Stimulated activated CD4-positive, alpha-beta T cell treated with anti-CD3 and anti-CD28 coated beads, Interleukin-1b, Interleukin-23, amount 100 ng/mL, for 1 hour (primary cell): ENCODE results near the gene SCYGR5.
"Not testable (repeated sequence)": the region's sequence is repeated elsewhere in the genome, so short reads cannot be mapped to it uniquely, and the experiment has no call there.

Source experiments
- DNase-seq, 2 donors: peaks; one replicate each; pipeline ENCODE4 v3.0.0-alpha.2; 2020; ENCODE audit warnings: low read depth in 2 of 2

The SCYGR5 gene, protein sequence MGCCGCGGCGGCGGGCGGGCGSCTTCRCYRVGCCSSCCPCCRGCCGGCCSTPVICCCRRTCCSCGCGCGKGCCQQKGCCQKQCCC

DNA sequence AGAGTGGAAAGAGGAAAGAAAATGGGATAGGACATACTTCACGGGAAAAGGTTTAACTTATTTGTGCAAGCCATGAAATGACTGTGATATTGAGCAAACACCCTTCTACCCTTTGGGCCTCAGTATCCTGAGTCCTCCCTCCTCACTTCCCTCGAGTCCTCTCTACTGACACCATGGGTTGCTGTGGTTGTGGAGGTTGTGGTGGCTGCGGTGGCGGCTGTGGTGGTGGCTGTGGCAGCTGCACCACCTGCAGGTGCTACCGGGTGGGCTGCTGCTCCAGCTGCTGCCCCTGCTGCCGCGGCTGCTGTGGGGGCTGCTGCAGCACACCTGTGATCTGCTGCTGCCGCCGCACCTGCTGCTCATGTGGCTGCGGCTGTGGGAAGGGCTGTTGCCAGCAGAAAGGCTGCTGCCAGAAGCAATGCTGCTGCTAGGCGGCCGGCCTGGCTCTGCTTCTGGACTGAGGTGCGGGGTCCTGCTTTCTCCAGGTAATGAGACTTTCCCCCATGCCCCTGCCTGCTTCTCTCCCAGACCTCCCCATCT is at the start of gene SCYGR5:
Gene SCYGR5 (plus strand): TSS at position 174 of the 540 bp plus-strand sequence. CDS start 0 bp downstream, at position 174.
- not testable (repeated sequence) for DNase-seq

DNA sequence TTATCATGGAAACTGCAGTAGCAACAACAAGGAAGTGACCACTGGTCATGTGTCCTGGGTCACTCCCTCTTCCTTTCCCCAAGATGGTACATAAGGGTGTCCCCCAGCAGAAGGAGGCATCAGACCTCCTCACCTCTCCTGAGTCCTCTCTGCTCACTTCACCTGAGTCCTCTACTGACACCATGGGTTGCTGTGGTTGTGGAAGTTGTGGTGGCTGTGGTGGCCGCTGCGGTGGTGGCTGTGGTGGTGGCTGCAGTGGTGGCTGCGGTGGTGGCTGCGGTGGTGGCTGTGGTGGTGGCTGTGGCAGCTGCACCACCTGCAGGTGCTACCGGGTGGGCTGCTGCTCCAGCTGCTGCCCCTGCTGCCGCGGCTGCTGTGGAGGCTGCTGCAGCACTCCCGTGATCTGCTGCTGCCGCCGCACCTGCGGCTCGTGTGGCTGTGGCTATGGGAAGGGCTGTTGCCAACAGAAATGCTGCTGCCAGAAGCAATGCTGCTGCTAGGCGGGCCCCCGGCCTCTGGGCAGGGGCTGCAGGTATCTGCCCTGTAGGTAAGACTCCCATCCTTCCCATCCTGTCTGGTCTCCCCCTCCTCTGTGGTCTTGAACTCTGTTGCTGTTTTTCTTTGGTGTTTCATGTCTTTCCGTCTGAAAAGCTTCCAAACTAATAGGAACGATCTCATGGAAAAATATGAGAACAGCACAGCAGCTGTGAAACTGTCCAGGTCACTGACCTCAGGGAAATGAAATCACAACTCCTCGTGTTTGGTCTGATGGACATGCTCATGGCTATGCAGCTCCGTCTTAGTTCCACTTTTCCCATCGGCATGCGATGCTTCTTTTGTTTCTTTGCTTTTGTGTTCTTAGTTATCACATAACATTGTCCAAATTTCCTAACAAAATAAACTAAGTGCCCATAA is 49.0 kb upstream of the SCYGR5 start, which contains the start of gene SCYGR4:
Gene SCYGR4 (plus strand): TSS at position 183 of the 915 bp plus-strand sequence. CDS start 0 bp downstream, at position 183.
- DNase-seq: no peak

DNA sequence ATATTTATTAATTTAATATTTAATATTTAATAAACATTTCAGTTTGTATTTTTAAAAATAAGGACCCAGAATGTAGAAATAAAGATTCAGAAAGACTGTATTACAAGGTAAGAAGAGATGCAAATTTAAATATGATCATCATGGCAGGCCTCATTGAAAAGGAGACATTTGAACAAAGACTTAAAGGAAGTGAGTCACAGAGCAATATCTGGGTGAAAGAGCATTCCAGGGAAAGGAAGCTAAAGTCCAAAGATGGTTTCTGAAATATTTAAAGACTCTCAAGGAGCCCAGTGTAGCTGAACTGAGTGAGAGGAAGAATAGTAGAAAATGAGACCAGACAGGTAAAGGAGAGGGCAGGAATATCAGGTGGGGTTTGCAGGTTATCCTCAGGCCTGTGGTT is 43.4 kb upstream of the SCYGR5 start:
- DNase-seq: no peak

DNA sequence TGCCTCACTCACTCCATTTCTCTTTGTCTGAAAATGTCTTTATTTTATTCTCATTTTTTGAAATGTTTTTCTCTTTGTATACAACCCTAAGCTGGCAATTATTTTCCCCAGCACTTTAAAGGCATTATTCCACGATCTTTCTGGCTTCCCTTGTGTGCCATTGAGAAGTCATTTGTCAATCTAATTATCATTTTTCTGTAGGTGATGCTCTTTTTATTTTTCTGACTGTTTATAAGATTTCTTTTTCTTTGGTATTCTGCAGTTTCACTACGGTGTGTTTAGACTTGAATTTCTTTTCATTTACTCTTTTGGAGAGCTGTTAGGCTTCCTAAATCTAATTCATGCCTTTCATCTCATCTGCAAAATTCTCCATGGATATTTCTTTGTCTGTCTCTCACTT is 41.2 kb upstream of the SCYGR5 start:
- no peak for DNase-seq

DNA sequence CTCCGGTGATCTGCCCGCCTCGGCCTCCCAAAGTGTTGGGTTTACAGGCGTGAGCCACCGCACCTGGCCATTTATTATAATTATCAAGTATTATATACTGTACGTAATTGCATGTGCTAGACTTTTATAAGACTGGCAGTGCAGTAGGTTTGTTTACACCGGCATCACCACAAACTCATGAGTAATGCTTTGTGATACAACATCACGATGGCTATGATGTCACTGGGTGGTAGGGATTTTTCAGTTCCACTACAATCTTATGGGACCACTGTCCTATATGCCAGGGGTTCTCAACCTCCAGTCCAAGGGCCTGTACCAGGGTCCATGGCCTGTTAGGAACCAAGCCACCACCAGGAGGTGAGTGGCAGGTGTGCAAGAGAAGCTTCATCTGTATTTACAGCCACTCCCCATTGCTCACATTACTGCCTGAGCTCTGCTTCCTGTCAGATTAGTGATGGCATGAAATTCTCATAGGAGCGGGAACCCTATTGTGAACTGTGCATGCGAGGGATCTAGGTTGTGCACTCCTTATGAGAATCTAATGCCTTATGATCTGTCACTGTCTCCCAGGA is 39.9 kb upstream of the SCYGR5 start:
- DNase-seq: no peak

DNA sequence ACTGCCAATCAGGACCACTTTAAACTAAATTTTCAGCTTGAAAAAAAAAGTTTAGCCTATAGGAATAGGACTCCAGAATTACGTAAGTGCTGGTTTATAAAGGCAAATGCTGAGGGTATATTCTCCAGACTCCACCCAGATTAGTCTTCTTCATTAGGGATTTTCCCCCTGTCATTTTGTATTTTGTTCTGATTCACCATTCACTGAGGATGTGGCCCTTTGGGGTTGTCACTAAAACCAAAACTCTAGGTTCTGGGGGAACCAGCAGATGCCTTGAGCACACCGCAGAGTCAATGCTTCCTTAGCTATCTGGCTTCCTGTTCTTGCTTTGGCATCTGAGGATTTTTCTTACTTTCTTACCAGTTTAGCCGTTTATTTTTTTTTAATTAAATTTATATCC is 38.8 kb upstream of the SCYGR5 start:
- DNase-seq: no peak

DNA sequence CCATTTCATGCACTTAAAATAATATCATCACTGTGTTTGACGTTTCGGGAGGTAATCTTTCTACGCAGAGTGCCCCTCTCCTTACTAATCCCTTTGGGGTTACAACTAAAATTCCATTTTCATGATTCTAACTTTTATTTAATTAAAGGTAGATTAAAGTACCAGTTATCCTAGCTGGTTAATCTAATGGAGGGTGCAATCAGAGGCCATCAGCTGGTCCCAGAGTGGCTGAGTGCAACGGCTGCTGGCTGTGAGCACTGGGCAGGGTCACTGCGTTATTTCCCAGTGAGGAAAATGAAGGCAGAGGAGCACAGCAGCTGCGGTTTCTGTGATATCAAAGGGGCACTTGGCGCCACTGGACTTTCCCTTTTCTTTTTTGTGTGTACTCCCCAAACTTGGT is 37.2 kb upstream of the SCYGR5 start:
- no peak for DNase-seq

DNA sequence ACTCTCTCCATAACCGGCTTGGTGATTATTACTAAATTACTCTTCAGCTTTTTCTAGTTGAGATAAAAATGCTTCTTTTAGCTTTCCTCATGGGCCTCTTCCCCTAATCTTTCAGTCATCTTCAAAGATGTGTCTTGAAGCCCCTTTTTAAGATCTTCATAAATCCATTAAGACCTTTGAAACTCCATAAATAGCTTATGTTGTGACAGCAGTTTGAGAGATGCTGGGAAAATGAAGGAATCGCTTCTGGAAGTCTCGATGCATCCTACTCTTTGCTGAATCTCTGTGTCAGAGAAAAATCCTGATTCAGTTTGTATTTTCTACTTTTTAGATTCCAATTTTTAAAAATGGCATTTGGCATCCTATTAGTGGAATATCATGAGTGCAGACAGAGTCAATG is 36.3 kb upstream of the SCYGR5 start:
- no peak for DNase-seq

DNA sequence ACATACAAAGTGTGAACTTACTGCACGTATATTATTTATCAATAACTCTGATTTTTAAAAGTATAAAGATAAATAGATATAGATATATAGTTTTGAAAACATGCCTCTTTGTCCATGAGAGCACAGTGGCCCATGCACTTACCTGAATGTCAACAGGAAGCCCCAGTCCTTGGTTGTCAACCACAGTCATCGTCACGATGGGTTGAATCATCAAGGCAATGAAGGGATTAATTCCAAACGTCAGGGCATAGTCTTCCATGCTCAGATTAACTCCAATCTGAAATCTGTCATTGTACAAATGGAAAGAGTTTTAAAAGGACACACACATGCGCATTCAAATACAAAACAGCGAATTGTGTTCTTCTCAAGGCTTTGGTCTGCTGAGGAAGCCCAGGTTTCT is 33.8 kb upstream of the SCYGR5 start:
- DNase-seq: no peak

DNA sequence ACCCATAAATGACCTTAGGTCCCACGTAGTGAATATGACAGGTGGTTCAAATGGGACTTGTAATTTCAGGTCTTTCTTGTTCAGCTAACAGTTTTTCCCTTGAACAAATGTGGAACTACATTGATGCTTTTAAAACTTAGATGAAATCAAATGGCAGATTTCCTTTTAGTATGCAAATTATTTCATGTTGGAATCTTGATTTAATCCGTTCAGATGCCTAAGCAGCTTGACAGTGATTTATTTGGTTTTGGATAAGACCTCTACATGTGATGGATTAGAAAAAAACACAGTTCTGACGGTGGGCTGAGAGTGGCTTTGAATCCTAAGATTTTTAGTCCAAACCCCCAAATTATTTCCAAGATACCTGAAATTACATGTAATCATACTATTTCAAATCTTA is 32.4 kb upstream of the SCYGR5 start:
- no peak for DNase-seq

DNA sequence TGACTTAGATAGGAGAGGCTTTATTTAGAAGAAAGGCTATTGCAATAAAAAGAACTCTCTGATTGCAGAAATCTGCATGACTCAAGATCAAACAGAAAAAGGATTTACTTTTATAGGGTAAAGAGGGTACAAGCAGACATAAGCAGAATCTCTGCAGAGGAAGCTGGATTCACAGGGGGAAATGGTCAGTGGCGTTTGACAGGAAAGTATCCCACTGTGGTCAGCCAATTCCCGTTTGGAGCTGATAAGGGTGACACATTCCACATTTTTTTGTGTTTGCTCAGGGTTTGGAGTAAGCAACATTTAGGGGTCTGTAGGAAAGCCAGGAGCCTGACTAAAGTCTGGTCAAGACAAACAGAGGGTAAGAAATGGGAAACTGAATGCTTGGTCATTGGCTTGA is 23.9 kb upstream of the SCYGR5 start:
- DNase-seq: no peak

DNA sequence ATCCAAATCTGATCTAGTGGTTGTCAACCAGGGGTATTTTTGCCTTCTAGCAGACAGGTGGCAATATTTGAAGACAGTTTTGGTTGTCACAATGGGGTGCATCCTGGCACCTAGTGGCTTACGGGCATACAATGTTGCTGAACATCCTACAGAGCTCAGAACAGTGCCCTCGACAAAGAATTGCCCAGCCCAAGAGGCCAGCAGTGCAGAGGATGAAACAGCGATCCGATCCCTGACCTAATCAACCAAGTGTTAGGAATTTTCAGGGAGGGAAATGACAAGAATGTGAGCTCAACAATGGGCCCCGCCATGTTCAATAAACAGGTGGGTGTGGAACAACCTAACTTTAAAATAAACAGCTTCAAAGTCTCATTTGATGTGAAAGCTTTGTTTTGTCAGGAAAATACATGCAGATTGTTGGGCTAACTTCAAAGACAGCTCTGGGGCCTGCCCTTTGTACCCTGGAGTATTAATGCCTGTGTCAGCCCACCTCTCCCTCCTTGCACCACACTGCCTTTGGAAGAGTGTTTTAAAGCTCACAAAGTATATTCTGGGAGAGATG is 22.5 kb upstream of the SCYGR5 start:
- DNase-seq: no peak

DNA sequence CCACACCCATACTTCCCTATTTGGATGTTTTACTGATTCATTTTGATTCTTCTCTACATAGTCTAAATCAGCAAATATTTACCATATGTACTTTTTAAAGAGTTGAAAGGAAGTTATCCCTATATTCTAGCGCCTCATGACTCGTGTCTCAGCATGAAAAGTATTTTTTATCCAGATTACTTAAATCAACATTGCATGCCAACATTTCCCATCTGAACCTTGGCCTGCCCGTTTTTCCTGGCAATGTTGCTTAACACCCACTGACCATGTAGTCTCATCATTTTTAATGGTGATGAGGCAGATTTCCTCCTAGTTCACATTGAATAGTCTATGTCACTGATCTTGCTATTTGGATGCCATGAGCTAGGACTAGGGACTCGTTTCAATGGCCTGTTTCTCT is 13.2 kb upstream of the SCYGR5 start:
- DNase-seq: no peak

DNA sequence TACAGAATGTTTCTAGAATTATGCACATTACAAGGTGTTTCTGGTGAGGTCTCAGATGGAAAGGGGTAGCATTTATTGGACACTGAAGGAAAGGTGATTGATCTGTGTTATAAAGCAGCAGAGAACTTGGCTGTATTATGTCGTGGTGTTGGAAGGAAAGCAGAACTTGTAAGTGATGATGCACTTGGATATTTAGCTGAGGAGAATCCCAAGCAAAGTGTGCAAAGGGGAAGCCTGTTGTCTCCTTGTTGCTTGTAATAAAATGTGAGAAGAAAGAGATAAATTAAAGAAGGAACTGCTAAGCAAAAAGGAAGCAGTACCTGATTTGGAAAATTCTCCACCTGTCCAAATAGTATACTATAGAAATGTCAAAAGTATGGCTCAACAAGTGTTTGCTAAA is 12.2 kb upstream of the SCYGR5 start:
- no peak for DNase-seq

DNA sequence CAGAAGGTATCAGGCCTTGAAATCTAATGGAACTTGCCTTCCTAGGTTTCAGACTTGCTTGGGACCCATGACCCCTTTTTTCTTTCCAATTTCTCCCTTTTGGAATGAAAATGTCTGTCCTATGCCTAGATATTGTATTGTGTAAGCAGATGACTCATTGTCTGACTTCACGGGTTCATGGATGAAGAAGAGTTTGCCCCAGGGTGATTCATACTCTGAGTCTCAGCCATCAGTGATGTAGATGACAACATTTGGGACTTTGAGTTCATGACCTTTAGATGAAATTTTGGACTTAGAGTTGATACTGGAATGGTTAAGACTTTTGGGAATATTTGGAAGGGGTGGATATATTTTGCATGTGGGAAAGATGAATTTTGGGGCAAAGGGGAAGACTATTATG is 11.2 kb upstream of the SCYGR5 start:
- no peak for DNase-seq

DNA sequence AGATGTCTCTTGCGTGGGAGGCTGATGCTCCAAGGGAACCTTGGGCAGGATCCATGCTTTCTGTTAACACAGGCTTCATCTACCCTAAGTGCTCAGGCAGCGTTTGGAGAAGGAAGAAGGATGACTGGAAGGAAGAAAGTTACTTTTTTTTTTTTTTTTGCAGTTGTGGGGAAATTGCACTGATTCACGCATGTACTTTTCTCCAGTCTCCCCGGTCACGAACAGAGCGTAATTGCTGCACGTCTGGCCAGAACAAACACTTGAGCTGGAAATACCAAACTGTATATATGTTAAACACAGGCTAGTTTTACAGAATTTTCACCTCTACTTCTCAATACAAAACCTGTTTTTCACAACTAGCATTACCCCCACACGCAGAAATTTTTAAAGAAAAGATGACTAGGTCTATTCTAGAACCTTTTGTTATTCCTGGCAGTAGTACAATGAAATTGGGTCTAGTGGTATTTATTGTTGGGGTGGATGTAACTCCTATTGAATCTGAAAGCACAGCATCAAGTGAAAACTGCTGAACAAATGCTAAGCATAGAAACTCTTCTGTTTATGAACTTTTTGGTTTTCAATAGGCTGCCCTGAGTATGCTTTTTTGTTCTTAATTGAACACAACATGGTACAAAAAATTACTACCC is 9.3 kb upstream of the SCYGR5 start:
- no peak for DNase-seq

DNA sequence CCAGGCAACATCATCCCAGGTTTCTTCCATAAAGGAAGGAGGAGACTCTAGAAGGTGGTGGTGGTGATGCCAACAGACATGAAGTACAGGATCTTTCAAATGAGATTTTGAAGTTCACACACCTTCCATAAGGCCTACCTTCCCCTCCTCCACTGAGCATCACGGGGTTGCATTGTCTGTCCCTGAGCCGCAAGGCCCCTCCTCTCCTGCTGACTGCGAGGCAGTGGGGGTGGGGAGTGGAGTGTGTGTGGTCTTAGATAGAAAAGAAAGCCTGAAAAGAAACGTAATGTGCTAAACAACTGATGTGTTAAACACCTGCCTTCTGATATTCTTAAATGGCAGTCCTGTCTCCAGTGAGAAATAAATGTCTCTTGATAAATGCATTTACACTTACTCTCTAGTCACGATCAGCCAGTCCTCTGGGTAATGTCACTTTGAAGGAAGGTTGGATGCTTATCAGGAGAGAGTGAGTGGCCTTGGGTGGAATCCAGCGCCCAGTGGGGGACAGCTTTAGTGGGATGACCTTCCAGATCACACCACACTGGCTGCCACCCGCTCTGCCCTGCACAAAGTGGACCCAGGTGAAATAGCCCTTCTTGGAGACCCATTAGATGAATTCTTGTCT is 5.5 kb upstream of the SCYGR5 start:
- DNase-seq: no peak

DNA sequence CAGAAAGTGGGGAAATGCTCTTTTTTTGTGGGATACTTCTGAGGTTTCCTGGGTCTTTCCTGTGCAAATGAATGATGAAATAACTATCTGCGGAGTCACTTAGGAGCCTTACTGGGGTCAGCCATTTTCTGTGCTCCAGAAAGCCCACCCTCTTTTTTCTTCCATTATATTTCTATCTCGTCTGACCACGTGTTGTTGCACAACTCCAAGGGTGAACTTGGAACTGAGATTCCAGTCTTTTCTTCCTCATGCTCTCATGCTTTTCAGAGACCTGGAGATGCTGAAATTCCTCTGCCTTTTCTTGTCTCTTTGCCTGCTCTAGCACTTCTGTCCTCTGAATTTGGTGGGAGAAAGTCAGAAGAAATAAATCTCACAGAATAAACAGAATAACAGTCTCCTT is 4.8 kb upstream of the SCYGR5 start:
- no peak for DNase-seq

DNA sequence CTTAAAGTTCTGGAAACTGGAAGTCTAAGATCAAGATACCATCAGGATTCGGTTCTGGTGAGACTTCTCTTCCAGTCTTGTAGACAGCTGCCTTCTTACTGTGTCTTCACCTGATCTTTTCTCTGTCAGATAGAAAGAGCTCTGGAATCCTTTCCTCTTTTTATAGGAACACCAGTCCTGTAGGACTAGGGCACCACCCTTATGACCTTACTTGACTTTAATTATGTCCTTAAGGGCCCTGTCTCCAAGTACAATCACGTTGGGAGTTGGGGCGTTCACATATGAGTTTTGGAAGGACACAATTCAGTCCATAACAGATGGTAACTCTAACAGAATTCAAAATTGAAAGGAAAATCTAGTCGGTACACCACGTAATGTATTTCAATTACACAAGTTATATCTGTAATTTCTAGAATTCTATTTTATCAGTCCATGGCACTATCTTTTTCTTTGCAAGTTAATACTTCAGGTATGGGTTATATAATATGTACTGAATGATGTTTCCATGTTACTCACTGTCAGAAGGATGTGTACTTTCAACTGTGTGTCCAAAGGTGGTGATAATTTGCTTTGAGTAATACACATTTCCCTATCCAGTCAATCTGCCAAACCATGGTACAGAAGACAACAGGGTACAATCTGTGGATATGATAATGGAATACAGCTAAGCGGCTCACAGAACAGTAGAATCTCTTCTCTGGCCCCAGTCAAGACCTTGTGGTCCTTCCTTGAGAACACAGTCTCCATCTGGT is 1.2 kb upstream of the SCYGR5 start:
- no peak for DNase-seq

DNA sequence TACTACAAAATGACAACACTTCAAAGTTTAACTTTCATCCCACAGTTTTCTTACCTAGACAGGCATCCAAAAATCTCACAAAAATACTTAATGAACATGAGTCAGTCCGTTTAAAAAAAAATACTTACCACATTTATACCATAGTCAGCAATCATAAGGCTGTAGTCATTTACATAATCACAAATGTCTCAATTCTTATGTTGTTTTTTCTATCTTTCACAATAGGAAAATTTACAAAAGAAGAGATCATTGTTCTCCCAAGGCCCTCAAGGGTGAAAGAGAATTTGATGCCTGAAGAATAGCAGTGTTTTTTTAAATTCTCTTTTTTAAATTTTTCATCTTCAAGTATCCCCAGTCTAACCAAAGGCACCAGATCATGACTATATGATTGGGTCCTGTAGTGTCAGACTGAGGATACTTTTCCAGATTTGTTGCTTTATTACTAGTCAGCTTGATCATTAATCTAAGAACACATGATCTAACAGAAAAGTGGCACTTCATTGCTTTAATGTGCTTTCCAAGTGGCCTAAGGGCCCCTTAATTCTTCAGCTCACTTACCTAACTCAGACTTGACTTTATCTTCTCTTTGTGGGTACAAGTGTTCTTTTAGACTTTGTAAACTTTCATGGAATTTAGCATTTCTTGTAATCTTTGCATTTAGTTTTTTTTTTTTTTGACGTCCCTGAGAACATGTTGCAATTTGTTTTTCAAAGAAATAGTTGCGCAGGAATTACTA is 4.7 kb downstream of the SCYGR5 start:
- no peak for DNase-seq
